Measurements from ENCODE around the gene GAB2.

GAB2 gene

GRCh38 chr11:78261828-78262227, 155.8 kb downstream of the GAB2 start:
- Histone ChIP-seq H3K27ac (ENCODE audit: insufficient read depth, low read length, poor library complexity, severe bottlenecking) (no peak overlapping the region), H3K4me1 (ENCODE audit: control insufficient read depth, insufficient read depth, low read length, poor library complexity, severe bottlenecking) (no peaks in the 10 kb centered on the region), H3K4me3 (ENCODE audit: insufficient read depth, low read depth, low read length, poor library complexity, severe bottlenecking) (no peak overlapping the region), H3K36me3 (ENCODE audit: control insufficient read depth, insufficient read depth, low read length) (no peaks in the 10 kb centered on the region), H3K9me3 (ENCODE audit: control insufficient read depth, low read length) (no peaks in the 10 kb centered on the region), H3K27me3 (replicated peaks; ENCODE audit: control insufficient read depth, insufficient read depth, low read length, poor library complexity, severe bottlenecking) (no peaks in the 10 kb centered on the region)
- no peak for DNase-seq

GRCh38 chr11:78261367-78261766, 156.3 kb downstream of the GAB2 start:
- H3K4me1 ChIP-seq (ENCODE audit: control insufficient read depth, insufficient read depth, low read length, poor library complexity, severe bottlenecking) = no peaks in the 10 kb centered on the region
- H3K27me3 ChIP-seq (replicated peaks; ENCODE audit: control insufficient read depth, insufficient read depth, low read length, poor library complexity, severe bottlenecking) = no peaks in the 10 kb centered on the region
- H3K4me3 ChIP-seq (ENCODE audit: insufficient read depth, low read depth, low read length, poor library complexity, severe bottlenecking) = no peak overlapping the region
- H3K36me3 ChIP-seq (ENCODE audit: control insufficient read depth, insufficient read depth, low read length) = no peaks in the 10 kb centered on the region
- H3K27ac ChIP-seq (ENCODE audit: insufficient read depth, low read length, poor library complexity, severe bottlenecking) = no peak overlapping the region
- DNase-seq = no peak
- no peaks in the 10 kb centered on the region for H3K9me3 ChIP-seq (ENCODE audit: control insufficient read depth, low read length)

GRCh38 chr11:78259777-78260487, 157.7 kb downstream of the GAB2 start:
- H3K9me3 ChIP-seq (ENCODE audit: control insufficient read depth, low read length) = no peaks in the 10 kb centered on the region
- no peak for DNase-seq
- H3K36me3 ChIP-seq (ENCODE audit: control insufficient read depth, insufficient read depth, low read length) = no peaks in the 10 kb centered on the region
- H3K27ac ChIP-seq (ENCODE audit: insufficient read depth, low read length, poor library complexity, severe bottlenecking) = no peak overlapping the region
- H3K4me3 ChIP-seq (ENCODE audit: insufficient read depth, low read depth, low read length, poor library complexity, severe bottlenecking) = no peak overlapping the region
- no peaks in the 10 kb centered on the region for H3K4me1 ChIP-seq (ENCODE audit: control insufficient read depth, insufficient read depth, low read length, poor library complexity, severe bottlenecking)
- H3K27me3 ChIP-seq (replicated peaks; ENCODE audit: control insufficient read depth, insufficient read depth, low read length, poor library complexity, severe bottlenecking) = no peaks in the 10 kb centered on the region

GRCh38 chr11:78257654-78258053, 160.0 kb downstream of the GAB2 start:
- Histone ChIP-seq H3K4me1 (ENCODE audit: control insufficient read depth, insufficient read depth, low read length, poor library complexity, severe bottlenecking) (no peaks in the 10 kb centered on the region), H3K27ac (ENCODE audit: insufficient read depth, low read length, poor library complexity, severe bottlenecking) (no peak overlapping the region), H3K36me3 (ENCODE audit: control insufficient read depth, insufficient read depth, low read length) (no peaks in the 10 kb centered on the region), H3K4me3 (ENCODE audit: insufficient read depth, low read depth, low read length, poor library complexity, severe bottlenecking) (no peak overlapping the region), H3K27me3 (replicated peaks; ENCODE audit: control insufficient read depth, insufficient read depth, low read length, poor library complexity, severe bottlenecking) (no peaks in the 10 kb centered on the region), H3K9me3 (ENCODE audit: control insufficient read depth, low read length) (no peaks in the 10 kb centered on the region)
- DNase-seq = no peak

- H3K4me3 ChIP-seq (ENCODE audit: insufficient read depth, low read depth, low read length, poor library complexity, severe bottlenecking) = no peak overlapping the region
- H3K4me1 ChIP-seq (ENCODE audit: control insufficient read depth, insufficient read depth, low read length, poor library complexity, severe bottlenecking) = no peaks in the 10 kb centered on the region
- DNase-seq = no peak
- H3K27ac ChIP-seq (ENCODE audit: insufficient read depth, low read length, poor library complexity, severe bottlenecking) = no peak overlapping the region
- H3K27me3 ChIP-seq (replicated peaks; ENCODE audit: control insufficient read depth, insufficient read depth, low read length, poor library complexity, severe bottlenecking) = no peaks in the 10 kb centered on the region
- H3K9me3 ChIP-seq (ENCODE audit: control insufficient read depth, low read length) = no peaks in the 10 kb centered on the region
- no peaks in the 10 kb centered on the region for H3K36me3 ChIP-seq (ENCODE audit: control insufficient read depth, insufficient read depth, low read length)
Observed at GRCh38 chr11:78256962-78257361, 160.7 kb downstream of the GAB2 start.

GRCh38 chr11:78255919-78256318, 161.7 kb downstream of the GAB2 start:
- no peak overlapping the region for H3K4me3 ChIP-seq (ENCODE audit: insufficient read depth, low read depth, low read length, poor library complexity, severe bottlenecking)
- no peak overlapping the region for H3K27ac ChIP-seq (ENCODE audit: insufficient read depth, low read length, poor library complexity, severe bottlenecking)
- no peaks in the 10 kb centered on the region for H3K9me3 ChIP-seq (ENCODE audit: control insufficient read depth, low read length)
- H3K36me3 ChIP-seq (ENCODE audit: control insufficient read depth, insufficient read depth, low read length) = no peaks in the 10 kb centered on the region
- H3K27me3 ChIP-seq (replicated peaks; ENCODE audit: control insufficient read depth, insufficient read depth, low read length, poor library complexity, severe bottlenecking) = no peaks in the 10 kb centered on the region
- H3K4me1 ChIP-seq (ENCODE audit: control insufficient read depth, insufficient read depth, low read length, poor library complexity, severe bottlenecking) = no peaks in the 10 kb centered on the region
- DNase-seq = no peak

- Histone ChIP-seq H3K4me3 (ENCODE audit: insufficient read depth, low read depth, low read length, poor library complexity, severe bottlenecking) (no peak overlapping the region), H3K4me1 (ENCODE audit: control insufficient read depth, insufficient read depth, low read length, poor library complexity, severe bottlenecking) (no peaks in the 10 kb centered on the region), H3K9me3 (ENCODE audit: control insufficient read depth, low read length) (no peaks in the 10 kb centered on the region), H3K27ac (ENCODE audit: insufficient read depth, low read length, poor library complexity, severe bottlenecking) (no peak overlapping the region), H3K36me3 (ENCODE audit: control insufficient read depth, insufficient read depth, low read length) (no peaks in the 10 kb centered on the region), H3K27me3 (replicated peaks; ENCODE audit: control insufficient read depth, insufficient read depth, low read length, poor library complexity, severe bottlenecking) (no peaks in the 10 kb centered on the region)
- no peak for DNase-seq
Observed at GRCh38 chr11:78254268-78254667, 163.4 kb downstream of the GAB2 start.

- no peak for DNase-seq
- H3K36me3 ChIP-seq (ENCODE audit: control insufficient read depth, insufficient read depth, low read length) = no peaks in the 10 kb centered on the region
- H3K4me3 ChIP-seq (ENCODE audit: insufficient read depth, low read depth, low read length, poor library complexity, severe bottlenecking) = no peak overlapping the region
- no peak overlapping the region for H3K27ac ChIP-seq (ENCODE audit: insufficient read depth, low read length, poor library complexity, severe bottlenecking)
- H3K4me1 ChIP-seq (ENCODE audit: control insufficient read depth, insufficient read depth, low read length, poor library complexity, severe bottlenecking) = no peaks in the 10 kb centered on the region
- no peaks in the 10 kb centered on the region for H3K9me3 ChIP-seq (ENCODE audit: control insufficient read depth, low read length)
- H3K27me3 ChIP-seq (replicated peaks; ENCODE audit: control insufficient read depth, insufficient read depth, low read length, poor library complexity, severe bottlenecking) = no peaks in the 10 kb centered on the region
Observed at GRCh38 chr11:78253797-78254196, 163.8 kb downstream of the GAB2 start.

GRCh38 chr11:78251083-78251775, 166.4 kb downstream of the GAB2 start:
- Histone ChIP-seq H3K4me1 (ENCODE audit: control insufficient read depth, insufficient read depth, low read length, poor library complexity, severe bottlenecking) (no peaks in the 10 kb centered on the region), H3K27me3 (replicated peaks; ENCODE audit: control insufficient read depth, insufficient read depth, low read length, poor library complexity, severe bottlenecking) (no peaks in the 10 kb centered on the region), H3K9me3 (ENCODE audit: control insufficient read depth, low read length) (no peaks in the 10 kb centered on the region), H3K27ac (ENCODE audit: insufficient read depth, low read length, poor library complexity, severe bottlenecking) (no peak overlapping the region), H3K4me3 (ENCODE audit: insufficient read depth, low read depth, low read length, poor library complexity, severe bottlenecking) (no peak overlapping the region), H3K36me3 (ENCODE audit: control insufficient read depth, insufficient read depth, low read length) (no peaks in the 10 kb centered on the region)
- no peak for DNase-seq

GRCh38 chr11:78250099-78250498, 167.5 kb downstream of the GAB2 start:
- Histone ChIP-seq H3K27me3 (replicated peaks; ENCODE audit: control insufficient read depth, insufficient read depth, low read length, poor library complexity, severe bottlenecking) (no peaks in the 10 kb centered on the region), H3K9me3 (ENCODE audit: control insufficient read depth, low read length) (no peaks in the 10 kb centered on the region), H3K36me3 (ENCODE audit: control insufficient read depth, insufficient read depth, low read length) (no peaks in the 10 kb centered on the region), H3K27ac (ENCODE audit: insufficient read depth, low read length, poor library complexity, severe bottlenecking) (no peak overlapping the region), H3K4me1 (ENCODE audit: control insufficient read depth, insufficient read depth, low read length, poor library complexity, severe bottlenecking) (no peaks in the 10 kb centered on the region), H3K4me3 (ENCODE audit: insufficient read depth, low read depth, low read length, poor library complexity, severe bottlenecking) (no peak overlapping the region)
- no peak for DNase-seq
